Ovary (tissue), 3 donors: ENCODE data around the gene TAF11L10.
"Not testable (repeated sequence)": the region's sequence is repeated elsewhere in the genome, so short reads cannot be mapped to it uniquely, and the experiment has no call there.

Experiments used
- EP300 ChIP-seq: sonication (generic); formaldehyde crosslinking; IDR thresholded peaks from one replicate; pipeline ENCODE4 v1.6.1; 2017; ENCODE audit warnings: antibody characterized with exemption
- POLR2A ChIP-seq: fragments of 450-650 bp; IDR thresholded peaks from one replicate; pipeline ENCODE4 v1.6.1; 2017; ENCODE audit warnings: antibody characterized with exemption, mild to moderate bottlenecking, moderate library complexity
- TF ChIP-seq, protein P1 (sequence below), 3 donors: fragments of 450-650 bp in 2 of 3; fragments of 200-600 bp in 1 of 3; IDR thresholded peaks; one replicate each; pipeline versions ENCODE4 v1.5.1 to v1.8.0; 2016 to 2022; ENCODE audit warnings: antibody characterized with exemption in 3 of 3, mild to moderate bottlenecking in 1 of 3
- donor health status: DM: no; HTN: no; CAD: no.

DNA sequence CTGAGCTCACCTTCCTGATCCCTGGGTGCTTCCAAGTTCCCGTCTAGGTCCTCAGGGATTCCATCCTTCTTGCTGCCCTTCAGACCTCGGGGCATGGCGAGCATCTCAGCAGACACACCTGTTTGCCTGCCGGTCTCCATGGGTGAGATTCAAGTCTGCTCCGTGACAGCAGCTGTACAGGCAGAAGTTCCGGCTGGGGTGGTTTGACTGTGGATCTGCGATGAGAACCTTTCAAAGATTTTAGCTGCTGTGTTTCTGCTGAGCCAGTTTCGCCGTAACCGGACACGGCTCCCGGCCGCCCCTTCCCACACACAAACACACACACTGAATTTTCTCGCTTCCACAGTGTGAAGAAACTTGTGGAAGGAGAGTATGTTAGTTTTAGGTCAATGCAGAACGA lies 3.4 kb downstream of the TAF11L10 start, which contains the start of gene TAF11L9:
- TF ChIP-seq, protein P1, sequence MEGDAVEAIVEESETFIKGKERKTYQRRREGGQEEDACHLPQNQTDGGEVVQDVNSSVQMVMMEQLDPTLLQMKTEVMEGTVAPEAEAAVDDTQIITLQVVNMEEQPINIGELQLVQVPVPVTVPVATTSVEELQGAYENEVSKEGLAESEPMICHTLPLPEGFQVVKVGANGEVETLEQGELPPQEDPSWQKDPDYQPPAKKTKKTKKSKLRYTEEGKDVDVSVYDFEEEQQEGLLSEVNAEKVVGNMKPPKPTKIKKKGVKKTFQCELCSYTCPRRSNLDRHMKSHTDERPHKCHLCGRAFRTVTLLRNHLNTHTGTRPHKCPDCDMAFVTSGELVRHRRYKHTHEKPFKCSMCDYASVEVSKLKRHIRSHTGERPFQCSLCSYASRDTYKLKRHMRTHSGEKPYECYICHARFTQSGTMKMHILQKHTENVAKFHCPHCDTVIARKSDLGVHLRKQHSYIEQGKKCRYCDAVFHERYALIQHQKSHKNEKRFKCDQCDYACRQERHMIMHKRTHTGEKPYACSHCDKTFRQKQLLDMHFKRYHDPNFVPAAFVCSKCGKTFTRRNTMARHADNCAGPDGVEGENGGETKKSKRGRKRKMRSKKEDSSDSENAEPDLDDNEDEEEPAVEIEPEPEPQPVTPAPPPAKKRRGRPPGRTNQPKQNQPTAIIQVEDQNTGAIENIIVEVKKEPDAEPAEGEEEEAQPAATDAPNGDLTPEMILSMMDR (IDR thresholded peaks at IDR 0.05), result not testable (repeated sequence)
- not testable (repeated sequence) for TF ChIP-seq POLR2A, EP300
